DND-41 (cell line): ENCODE data around the gene METTL25B.

Experiments used
- EZH2 ChIP-seq: IDR thresholded peaks from 3 replicates; pipeline ENCODE4 v1.6.1; 2012; ENCODE audit warnings: borderline replicate concordance, low read depth, mild to moderate bottlenecking, moderate library complexity, low read length, inconsistent platforms; ENCODE audit not compliant: severe bottlenecking
- TF ChIP-seq, protein P1 (sequence below): IDR thresholded peaks from 2 replicates; pipeline ENCODE4 v1.5.1; 2012; ENCODE audit warnings: borderline replicate concordance, low read length, moderate library complexity, mild to moderate bottlenecking; ENCODE audit not compliant: poor library complexity, severe bottlenecking; ENCODE audit errors: extremely low read depth

DNA sequence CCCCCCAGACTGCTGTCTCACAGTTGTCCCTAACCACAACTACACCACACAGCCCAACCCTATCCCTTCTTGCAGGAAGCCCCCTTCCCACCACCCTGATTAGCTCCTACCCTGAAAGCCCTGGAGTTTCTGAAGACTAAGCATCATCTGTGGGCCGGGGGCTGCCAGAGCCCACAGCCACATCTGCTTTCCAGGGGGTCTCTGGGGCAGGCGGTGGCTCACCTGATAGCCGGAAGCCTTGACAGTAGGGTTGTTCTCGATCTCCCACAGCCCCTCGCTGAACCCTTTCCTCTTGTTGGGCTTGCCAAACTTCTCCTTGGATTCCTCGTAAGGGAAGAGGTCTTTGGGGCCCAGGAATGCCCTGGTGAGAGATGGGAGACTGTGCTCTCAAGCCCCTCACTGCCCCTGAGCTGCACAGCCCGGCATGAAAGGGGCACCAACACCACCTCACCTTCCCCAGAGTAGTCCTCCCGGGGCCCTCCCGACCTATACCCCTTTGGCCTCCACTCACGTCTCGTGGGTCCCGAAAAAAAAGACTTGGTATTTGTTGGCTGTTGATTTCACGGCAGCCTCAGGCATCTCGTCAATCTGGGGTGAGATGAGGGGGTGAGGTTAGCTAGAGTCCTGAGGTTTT lies 16.6 kb downstream of the METTL25B start:
- TF ChIP-seq, protein P1, sequence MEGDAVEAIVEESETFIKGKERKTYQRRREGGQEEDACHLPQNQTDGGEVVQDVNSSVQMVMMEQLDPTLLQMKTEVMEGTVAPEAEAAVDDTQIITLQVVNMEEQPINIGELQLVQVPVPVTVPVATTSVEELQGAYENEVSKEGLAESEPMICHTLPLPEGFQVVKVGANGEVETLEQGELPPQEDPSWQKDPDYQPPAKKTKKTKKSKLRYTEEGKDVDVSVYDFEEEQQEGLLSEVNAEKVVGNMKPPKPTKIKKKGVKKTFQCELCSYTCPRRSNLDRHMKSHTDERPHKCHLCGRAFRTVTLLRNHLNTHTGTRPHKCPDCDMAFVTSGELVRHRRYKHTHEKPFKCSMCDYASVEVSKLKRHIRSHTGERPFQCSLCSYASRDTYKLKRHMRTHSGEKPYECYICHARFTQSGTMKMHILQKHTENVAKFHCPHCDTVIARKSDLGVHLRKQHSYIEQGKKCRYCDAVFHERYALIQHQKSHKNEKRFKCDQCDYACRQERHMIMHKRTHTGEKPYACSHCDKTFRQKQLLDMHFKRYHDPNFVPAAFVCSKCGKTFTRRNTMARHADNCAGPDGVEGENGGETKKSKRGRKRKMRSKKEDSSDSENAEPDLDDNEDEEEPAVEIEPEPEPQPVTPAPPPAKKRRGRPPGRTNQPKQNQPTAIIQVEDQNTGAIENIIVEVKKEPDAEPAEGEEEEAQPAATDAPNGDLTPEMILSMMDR = no peak
- TF ChIP-seq EZH2 = no peak
